Measurements from ENCODE around the gene GFRA4.

DNA sequence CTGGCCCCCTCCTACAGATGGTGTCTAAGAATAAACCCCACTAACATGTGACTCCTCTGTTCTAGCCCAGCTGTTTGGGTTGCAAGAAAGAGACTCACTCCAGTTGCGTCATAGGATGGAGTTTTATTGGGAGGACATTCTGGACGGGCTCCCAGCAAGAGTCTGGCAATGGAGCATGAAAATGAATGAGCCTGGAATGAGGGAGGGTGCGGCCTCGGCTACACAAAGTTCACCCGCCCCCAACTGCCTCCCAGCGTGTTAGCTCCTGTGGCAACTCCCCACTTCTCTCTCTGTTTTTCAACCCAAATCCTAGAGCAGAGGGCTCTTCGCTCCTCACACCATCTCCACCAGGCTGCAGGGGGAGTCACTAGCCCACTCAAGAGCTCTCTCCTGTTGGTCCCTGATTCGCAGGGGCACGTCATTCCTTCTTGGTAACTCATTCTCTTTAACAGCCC is 23.7 kb upstream of the GFRA4 start:
- TF ChIP-seq, protein P1, sequence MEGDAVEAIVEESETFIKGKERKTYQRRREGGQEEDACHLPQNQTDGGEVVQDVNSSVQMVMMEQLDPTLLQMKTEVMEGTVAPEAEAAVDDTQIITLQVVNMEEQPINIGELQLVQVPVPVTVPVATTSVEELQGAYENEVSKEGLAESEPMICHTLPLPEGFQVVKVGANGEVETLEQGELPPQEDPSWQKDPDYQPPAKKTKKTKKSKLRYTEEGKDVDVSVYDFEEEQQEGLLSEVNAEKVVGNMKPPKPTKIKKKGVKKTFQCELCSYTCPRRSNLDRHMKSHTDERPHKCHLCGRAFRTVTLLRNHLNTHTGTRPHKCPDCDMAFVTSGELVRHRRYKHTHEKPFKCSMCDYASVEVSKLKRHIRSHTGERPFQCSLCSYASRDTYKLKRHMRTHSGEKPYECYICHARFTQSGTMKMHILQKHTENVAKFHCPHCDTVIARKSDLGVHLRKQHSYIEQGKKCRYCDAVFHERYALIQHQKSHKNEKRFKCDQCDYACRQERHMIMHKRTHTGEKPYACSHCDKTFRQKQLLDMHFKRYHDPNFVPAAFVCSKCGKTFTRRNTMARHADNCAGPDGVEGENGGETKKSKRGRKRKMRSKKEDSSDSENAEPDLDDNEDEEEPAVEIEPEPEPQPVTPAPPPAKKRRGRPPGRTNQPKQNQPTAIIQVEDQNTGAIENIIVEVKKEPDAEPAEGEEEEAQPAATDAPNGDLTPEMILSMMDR (IDR thresholded peaks at IDR 0.05 in 4 of 5, conservative IDR thresholded peaks at IDR 0.05 in 1 of 5), result peak in 1 of 5 experiments; percentile 5
- no peak for TF ChIP-seq POLR2A (IDR thresholded peaks at IDR 0.05)
